Measurements from ENCODE around the gene VTA1.
"Not testable (repeated sequence)": the region's sequence is repeated elsewhere in the genome, so short reads cannot be mapped to it uniquely, and the experiment has no call there.

VTA1 gene

GRCh38 chr6:142154336-142154735, 7.3 kb downstream of the VTA1 start:
- no peak overlapping the region for H3K4me3 ChIP-seq (replicated peaks; ENCODE audit: low read depth, low read length)
- TF ChIP-seq, protein P1, sequence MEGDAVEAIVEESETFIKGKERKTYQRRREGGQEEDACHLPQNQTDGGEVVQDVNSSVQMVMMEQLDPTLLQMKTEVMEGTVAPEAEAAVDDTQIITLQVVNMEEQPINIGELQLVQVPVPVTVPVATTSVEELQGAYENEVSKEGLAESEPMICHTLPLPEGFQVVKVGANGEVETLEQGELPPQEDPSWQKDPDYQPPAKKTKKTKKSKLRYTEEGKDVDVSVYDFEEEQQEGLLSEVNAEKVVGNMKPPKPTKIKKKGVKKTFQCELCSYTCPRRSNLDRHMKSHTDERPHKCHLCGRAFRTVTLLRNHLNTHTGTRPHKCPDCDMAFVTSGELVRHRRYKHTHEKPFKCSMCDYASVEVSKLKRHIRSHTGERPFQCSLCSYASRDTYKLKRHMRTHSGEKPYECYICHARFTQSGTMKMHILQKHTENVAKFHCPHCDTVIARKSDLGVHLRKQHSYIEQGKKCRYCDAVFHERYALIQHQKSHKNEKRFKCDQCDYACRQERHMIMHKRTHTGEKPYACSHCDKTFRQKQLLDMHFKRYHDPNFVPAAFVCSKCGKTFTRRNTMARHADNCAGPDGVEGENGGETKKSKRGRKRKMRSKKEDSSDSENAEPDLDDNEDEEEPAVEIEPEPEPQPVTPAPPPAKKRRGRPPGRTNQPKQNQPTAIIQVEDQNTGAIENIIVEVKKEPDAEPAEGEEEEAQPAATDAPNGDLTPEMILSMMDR (IDR thresholded peaks at IDR 0.05; ENCODE audit: low read depth, low read length, missing control alignments), result no peak
- DNase-seq (ENCODE audit: extremely low read depth, low read depth), result no peak

- no peak for DNase-seq (ENCODE audit: extremely low read depth, low read depth)
- H3K4me3 ChIP-seq (replicated peaks; ENCODE audit: low read depth, low read length), result no peak overlapping the region
- TF ChIP-seq, protein P1 (IDR thresholded peaks at IDR 0.05; ENCODE audit: low read depth, low read length, missing control alignments), result no peak
Measured at GRCh38 chr6:142155091-142155490, 8.0 kb downstream of the VTA1 start.

DNA sequence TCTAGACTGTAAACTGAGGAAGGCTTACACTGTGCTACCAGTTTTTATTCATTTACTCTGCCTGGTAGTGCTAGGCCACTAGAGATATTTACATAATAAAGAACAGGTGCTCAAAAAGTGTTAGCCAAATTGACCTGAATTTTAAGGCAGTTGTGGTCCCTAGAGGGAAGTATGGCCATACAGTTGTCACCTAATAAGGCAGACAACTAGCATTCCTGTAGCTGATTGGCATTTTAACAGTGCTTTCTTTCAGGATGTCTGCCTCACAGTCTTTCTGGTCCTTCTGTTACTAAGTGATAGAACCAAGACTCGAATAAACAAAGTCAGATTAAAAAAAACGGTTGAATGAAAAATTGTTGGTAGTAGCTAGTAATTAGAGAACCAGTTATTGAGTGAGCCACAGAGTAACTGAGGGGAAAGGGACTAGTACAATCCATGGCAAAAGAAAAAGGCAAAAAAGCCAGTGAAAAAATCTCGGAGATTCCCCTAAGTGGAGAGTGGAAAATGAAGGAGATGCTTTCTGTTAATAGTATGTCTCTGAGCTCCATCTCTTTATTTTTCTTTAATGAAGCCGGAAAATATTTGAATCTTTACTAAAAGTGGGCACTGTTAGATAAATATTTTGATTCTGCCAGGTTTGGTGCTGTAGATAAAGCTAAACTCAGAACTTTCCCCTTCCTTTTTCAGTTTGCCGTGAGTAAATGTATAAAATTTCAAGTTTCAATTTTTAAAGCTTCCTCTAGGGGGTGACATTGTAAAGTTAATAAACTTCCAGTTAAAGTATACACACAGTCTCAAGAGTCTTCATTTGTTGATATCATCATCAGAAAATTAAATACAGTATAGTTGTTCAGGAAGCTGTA, 9.1 kb downstream of the VTA1 start:
- TF ChIP-seq, protein P1 (IDR thresholded peaks at IDR 0.05; ENCODE audit: low read depth, low read length, missing control alignments), result no peak
- H3K4me3 ChIP-seq (replicated peaks; ENCODE audit: low read depth, low read length), result no peak overlapping the region
- DNase-seq (ENCODE audit: extremely low read depth, low read depth), result no peak

- not testable (repeated sequence) for DNase-seq (ENCODE audit: extremely low read depth, low read depth); H3K4me3 ChIP-seq (replicated peaks; ENCODE audit: low read depth, low read length)
Measured at GRCh38 chr6:142156758-142157068, 9.7 kb downstream of the VTA1 start.

DNA sequence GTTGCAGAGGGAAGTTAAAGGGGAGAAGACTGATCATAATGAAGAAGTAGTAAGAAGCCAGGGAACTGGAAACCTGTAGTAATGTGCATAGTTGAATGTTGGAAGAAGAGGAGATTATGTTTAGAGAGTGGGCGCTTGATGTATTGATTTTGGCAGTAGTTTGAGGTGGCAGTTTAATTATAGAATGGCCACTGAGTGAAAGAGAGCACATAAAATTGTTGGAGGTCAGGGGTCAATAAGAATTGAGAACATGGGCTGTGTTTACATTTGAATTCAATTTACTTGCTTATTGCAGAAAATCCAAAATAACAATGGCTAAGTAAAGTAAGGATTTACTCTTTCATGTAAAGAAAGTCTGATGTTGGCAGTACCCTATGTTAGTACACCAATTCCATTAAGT, 15.7 kb downstream of the VTA1 start:
- no peak for DNase-seq (ENCODE audit: extremely low read depth, low read depth)
- H3K4me3 ChIP-seq (replicated peaks; ENCODE audit: low read depth, low read length), result no peak overlapping the region
- TF ChIP-seq, protein P1 (IDR thresholded peaks at IDR 0.05; ENCODE audit: low read depth, low read length, missing control alignments), result no peak

GRCh38 chr6:142165227-142165626, 18.2 kb downstream of the VTA1 start:
- H3K4me3 ChIP-seq (replicated peaks; ENCODE audit: low read depth, low read length), result no peak overlapping the region
- DNase-seq (ENCODE audit: extremely low read depth, low read depth), result no peak
- TF ChIP-seq, protein P1 (IDR thresholded peaks at IDR 0.05; ENCODE audit: low read depth, low read length, missing control alignments), result no peak

GRCh38 chr6:142167071-142167470, 20.0 kb downstream of the VTA1 start:
- no peak for DNase-seq (ENCODE audit: extremely low read depth, low read depth)
- TF ChIP-seq, protein P1 (IDR thresholded peaks at IDR 0.05; ENCODE audit: low read depth, low read length, missing control alignments), result no peak

More at GRCh38 chr6:142167071-142167470, 20.0 kb downstream of the VTA1 start:
- H3K4me3 ChIP-seq (replicated peaks; ENCODE audit: low read depth, low read length), result no peak overlapping the region
